ENCODE measurements around the gene CDHR2. TPM values are rescaled to one million over a fixed set of nuclear protein-coding genes. Genes with fewer than 3 reads are reported as not detected.

CDHR2 gene
- total and polyA plus RNA-seq, 2 of the 13 experiments (the other 11 are each of a cell fraction or from before 2014, with no cell fraction given): 17.9 to 20.9 TPM

GRCh38 chr5:176548967-176549444, at the start of gene CDHR2 (continued):
- TF ChIP-seq CBX1 (IDR thresholded peaks at IDR 0.05; ENCODE audit: low read depth): peak; percentile 32
- no peak for TF ChIP-seq TAF15 (IDR thresholded peaks at IDR 0.05; ENCODE audit: low read depth, low read length, poor library complexity, severe bottlenecking)
- TF ChIP-seq CREB3 (CRISPR knock-in tag; IDR thresholded peaks at IDR 0.05): no peak
- no peak for TF ChIP-seq SAFB2 (CRISPR knock-in tag; IDR thresholded peaks at IDR 0.05; ENCODE audit: borderline replicate concordance, low read depth)
- TF ChIP-seq KLF15 (CRISPR knock-in tag; IDR thresholded peaks at IDR 0.05; ENCODE audit: borderline replicate concordance): no peak
- TF ChIP-seq MYPOP (CRISPR knock-in tag; IDR thresholded peaks at IDR 0.05): no peak
- no peak for TF ChIP-seq DNMT3B (CRISPR knock-in tag; conservative IDR thresholded peaks at IDR 0.05)
- TF ChIP-seq HNF1B (CRISPR knock-in tag; IDR thresholded peaks at IDR 0.05): peak; percentile 98
- peak; percentile 34 for TF ChIP-seq ELF3 (CRISPR knock-in tag; IDR thresholded peaks at IDR 0.05)
- TF ChIP-seq ZNF589 (CRISPR knock-in tag; conservative IDR thresholded peaks at IDR 0.05): no peak

All from HepG2 (cell line).